ENCODE data around the gene MRPL27.

DNA sequence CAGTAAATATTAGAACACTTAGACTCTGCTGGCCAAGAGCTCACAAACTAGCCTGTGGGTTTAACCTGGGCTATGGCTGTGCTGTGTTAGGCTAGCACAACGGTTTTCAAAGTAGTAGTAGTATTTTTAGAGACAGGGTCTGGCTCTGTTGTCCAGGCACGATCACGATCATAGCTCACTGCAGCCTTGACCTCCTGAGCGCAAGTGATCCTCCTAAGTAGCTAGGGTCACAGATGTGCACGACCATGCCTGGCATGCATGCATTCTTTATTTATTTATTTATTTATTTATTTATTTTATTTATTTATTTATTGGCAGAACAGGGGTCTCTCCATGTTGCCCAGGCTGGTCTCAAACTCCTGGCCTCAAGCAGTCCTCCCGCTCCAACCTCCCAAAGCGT lies 10.3 kb downstream of the MRPL27 start:
- no peak for TF ChIP-seq ZNF274 (IDR thresholded peaks at IDR 0.05; ENCODE audit: low read depth, low read length)
- TF ChIP-seq CEBPB (IDR thresholded peaks at IDR 0.05; ENCODE audit: low read depth) = no peak
- TF ChIP-seq, protein P1, sequence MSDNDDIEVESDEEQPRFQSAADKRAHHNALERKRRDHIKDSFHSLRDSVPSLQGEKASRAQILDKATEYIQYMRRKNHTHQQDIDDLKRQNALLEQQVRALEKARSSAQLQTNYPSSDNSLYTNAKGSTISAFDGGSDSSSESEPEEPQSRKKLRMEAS (IDR thresholded peaks at IDR 0.05) = no peak
- TF ChIP-seq EZH2 (IDR thresholded peaks at IDR 0.05) = no peak
- no peak for TF ChIP-seq CTCF (IDR thresholded peaks at IDR 0.05 in 2 of 3, conservative IDR thresholded peaks at IDR 0.05 in 1 of 3; ENCODE audit: borderline replicate concordance in 1 of 3, insufficient read depth in 1 of 3, low read depth in 2 of 3, low read length in 2 of 3)
- TF ChIP-seq POLR2AphosphoS5 (IDR thresholded peaks at IDR 0.05; ENCODE audit: low read depth, low read length) = no peak
- TF ChIP-seq RAD21 (IDR thresholded peaks at IDR 0.05; ENCODE audit: low read depth) = no peak
- TF ChIP-seq REST (IDR thresholded peaks at IDR 0.05; ENCODE audit: low read depth) = no peak
- TF ChIP-seq POLR2A (IDR thresholded peaks at IDR 0.05; ENCODE audit: borderline replicate concordance, extremely low read depth, insufficient read depth, insufficient read length) = no peak
- TF ChIP-seq YY1 (IDR thresholded peaks at IDR 0.05; ENCODE audit: extremely low read depth, insufficient replicate concordance, low read depth, low read length) = no peak
- no peak for TF ChIP-seq SRF (IDR thresholded peaks at IDR 0.05; ENCODE audit: low read depth)

Measured in HCT116 (cell line).